ENCODE measurements around the gene PAK5. TPM values are rescaled to one million over a fixed set of nuclear protein-coding genes. Genes with fewer than 3 reads are reported as not detected.

The PAK5 gene
- total RNA-seq, 1 donor from 2014 or later = 55.7 TPM

GRCh38 chr20:9789131-9789530 is 49.7 kb downstream of the PAK5 start:
- no peak for DNase-seq

- no peak for DNase-seq
These were observed 63.7 kb downstream of the PAK5 start for GRCh38 chr20:9775176-9775575.

GRCh38 chr20:9769954-9770353 is 68.9 kb downstream of the PAK5 start:
- DNase-seq = no peak

DNA sequence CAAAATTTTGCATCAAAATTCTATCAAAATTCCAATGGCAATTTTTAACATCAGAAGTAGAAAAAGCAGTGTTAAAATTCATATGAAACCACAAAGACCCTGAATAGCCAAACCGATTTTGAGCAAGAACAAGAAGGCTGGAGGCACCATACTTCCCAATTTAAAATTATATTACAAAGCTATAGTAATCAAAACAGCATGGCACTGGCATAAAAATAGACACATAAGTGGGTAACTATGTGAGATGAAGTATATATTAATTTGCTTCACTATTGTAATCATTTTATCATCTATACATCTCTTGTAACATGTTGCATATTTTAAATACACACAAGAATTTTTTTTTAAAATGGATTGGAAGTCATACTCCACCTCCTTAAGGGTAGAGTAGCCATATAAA is 77.4 kb downstream of the PAK5 start:
- no peak for DNase-seq

DNA sequence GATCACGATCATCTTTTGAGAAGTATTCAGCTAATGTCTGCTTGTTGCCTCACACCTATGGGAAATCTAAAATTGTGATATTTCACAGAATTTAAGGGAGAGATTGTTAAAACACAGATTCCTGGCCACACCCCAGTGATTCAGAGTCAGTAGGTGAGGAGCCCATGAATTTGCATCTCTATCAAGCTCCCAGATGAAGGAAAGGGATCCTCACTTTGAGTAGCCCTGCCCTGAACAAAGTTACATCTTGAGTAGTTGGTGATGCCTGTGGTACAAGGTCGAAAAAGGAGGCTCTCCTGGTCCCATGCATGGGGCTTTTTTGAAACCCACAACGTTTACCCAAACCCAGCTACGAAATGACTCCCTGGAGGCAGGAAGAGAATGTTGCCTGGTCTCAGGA is 79.5 kb downstream of the PAK5 start:
- no peak for DNase-seq

- DNase-seq = no peak
These were observed 80.1 kb downstream of the PAK5 start for GRCh38 chr20:9758752-9759151.

DNA sequence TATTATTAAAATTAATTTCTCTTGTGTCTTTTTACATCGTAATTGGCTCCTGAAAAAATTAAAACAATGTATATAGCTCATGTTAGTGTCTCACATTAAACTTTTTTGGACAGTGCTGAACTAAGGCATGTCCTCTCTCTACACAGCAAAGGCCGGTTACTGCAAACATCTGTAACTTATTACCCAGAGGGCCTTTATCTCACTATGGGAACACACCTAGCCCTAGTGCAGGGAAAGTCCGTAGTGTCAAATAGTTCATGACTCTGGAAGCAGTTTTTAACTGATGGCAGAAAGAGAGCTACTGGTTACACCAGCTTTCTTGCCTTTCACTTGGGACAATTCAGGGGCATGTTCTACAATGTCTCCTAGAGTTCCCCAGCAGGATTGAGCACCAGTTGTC is 82.2 kb downstream of the PAK5 start:
- no peak for DNase-seq

DNA sequence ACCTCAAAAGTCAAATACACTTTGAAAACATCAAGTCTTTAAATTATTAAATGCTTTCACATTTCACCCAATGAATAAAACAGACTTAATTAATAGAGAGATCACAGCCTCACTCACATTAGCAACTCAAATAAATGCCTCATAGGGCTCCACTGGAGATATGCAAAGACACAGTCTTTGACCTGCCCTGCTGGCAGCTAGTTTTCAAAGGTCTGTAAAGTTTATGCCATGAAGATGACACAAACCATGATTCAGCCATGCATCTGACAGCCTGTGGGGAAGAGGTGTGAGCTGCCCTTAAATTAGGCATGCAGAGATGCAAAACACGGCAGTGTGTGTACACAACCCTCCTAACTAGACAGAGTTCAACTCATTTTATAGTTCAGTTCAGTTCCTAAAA is 83.6 kb downstream of the PAK5 start:
- DNase-seq = no peak

DNA sequence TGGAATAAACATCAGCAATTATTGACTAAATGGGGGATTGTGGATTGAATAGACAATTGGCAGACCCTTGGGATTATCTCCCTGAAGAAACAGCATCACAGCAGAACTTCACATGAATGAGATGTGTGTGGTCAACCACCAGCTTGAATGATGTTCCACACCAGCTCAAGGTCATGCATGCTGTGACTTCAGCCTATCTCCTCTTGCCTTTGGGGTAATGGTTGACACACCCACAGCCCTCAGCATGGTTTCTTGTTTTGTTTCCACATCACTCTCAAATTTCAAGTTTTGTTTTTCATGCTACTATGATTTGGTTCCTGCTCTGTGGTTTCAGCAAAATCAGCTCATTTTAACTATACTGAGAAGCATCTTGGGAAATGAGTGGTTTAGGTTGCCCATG is 94.3 kb downstream of the PAK5 start:
- DNase-seq = no peak

DNA sequence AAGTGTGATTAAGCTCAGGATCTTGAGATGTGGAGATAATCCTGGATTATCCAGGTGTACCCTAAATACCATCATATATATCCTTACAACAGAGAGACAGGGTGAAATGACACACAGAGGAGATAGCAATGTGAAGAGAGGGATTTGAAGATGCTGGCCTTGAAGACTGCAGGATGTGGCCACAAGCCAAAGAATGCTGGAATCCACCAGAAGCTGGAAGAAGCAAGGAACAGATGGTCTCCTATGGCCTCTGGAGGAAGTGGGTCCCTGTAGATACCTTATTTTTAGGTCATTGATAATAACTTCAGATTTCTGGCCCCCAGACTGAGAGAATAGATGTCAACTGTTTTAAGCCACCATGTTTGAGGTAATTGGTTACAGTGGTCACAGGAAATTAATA is 95.0 kb downstream of the PAK5 start:
- no peak for DNase-seq

GRCh38 chr20:9742821-9743220 is 96.1 kb downstream of the PAK5 start:
- no peak for DNase-seq

- no peak for DNase-seq
These were observed 96.9 kb downstream of the PAK5 start for GRCh38 chr20:9741996-9742395.

- no peak for DNase-seq
These were observed 98.4 kb downstream of the PAK5 start for GRCh38 chr20:9740486-9740885.

DNA sequence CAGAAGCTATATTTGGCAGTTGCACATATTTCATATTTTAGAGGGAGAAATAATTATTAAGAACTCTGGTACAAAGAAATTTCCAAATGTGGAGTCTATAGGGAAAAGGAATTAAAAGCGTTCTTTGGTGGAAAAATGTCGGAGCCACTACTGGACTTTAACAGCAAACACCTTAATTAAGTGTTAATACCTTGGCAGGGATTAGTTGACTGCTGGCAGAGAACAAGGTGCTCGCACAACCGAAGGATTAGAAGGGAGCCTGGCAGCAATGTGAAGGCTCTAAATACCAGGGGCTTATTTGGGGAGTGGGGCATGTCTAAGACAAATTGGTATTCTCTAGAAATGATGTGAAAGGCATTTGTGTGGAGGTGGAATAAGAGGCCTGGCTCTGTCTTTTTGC is 98.9 kb downstream of the PAK5 start:
- DNase-seq = no peak

GRCh38 chr20:9736373-9736772 is 102.5 kb downstream of the PAK5 start:
- DNase-seq = no peak

- DNase-seq = no peak
These were observed 115.2 kb downstream of the PAK5 start for GRCh38 chr20:9723501-9724202.

GRCh38 chr20:9711872-9712271 is 127.0 kb downstream of the PAK5 start:
- no peak for DNase-seq

DNA sequence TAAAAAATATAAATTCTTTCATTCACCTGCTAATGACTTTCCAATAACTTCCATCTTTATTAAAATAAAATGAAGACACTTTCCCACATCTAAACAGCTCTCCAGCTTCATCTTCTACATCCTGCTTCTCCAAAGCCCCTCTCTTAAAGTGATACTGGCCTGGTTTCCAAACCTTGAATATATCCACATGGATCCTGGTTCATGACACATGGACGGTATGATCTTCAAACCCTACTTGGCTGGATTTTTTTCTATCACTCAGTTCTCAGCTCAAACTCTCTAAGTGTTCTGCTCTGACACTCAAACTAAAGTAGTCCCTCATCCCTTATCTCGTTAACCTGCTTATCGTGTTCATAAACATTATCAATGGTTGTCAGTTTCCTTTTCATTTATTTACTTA is 128.2 kb downstream of the PAK5 start:
- no peak for DNase-seq

DNA sequence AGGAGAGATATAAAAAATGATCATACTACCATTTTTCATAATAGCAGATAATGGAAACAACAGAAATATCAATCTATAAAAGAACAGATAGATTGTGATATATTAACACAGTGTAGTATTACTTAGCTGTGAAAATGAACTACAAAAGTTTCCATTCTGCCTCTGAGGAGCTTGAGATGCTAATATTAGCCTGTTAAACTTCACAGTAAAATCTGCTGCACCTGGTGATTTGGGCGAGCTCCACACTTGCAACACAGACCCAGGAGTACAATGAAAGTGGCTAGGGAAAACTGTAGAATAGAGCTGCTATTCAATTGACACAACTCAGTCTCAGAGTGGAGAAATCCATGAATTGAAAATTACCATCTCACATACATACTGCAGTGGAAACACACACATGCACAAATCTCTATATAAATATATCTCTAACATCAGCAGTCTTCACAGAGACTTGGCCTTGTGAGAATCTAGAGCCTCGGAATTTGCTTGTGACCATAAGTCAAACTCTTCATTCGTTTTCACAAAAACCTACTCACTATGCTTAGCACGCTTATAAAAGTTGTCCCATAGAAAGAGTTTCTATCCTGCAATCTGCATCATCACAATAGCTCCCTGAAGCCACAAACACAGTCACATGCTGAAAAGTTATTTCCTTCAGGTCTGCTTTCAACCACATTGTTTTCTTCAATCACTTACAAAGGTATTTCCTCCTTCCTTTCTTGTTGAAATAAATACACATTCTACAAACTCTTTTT is 133.0 kb downstream of the PAK5 start:
- no peak for DNase-seq

- no peak for DNase-seq
These were observed 139.7 kb downstream of the PAK5 start for GRCh38 chr20:9699181-9699580.

DNA sequence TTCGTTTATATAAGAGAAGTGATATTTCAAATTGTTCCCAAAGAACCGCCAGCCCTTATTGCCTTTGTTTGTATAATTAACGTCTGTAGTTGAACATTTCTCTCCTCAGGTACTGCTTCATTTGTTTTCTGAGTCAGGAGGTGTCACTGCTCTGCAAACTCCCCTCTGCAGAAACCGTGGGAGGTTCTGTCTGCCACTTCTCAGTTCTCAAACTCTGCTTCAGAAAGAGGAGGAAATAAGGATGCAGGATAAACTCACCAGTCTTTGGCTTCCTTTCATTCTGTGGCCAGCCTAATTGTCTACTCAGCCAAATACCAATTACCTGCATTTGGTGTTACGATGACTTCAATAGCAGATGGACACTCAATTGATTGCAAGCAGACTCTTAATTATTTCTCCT is 149.8 kb downstream of the PAK5 start:
- no peak for DNase-seq

- DNase-seq = no peak
These were observed 152.0 kb downstream of the PAK5 start for GRCh38 chr20:9686866-9687265.

DNA sequence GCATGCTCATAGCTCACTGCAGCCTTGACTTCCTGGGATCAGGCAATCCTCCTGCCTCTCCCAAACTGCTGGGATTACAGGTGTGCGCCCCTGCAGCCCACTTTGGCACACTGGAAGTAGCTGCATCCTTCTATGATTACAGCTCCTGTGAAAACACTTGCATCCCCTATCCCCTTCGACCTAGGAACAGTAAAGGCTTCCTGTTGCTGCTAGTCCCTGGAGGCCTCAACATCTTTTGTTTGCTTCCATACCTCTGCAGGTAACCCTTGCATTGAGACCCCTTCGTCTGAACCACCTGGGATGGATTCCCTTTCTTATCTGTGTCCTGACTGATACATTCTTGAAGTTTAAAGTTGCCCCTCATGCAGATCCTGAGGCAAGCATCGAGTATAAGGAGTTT is 152.4 kb downstream of the PAK5 start:
- DNase-seq = no peak

GRCh38 chr20:9686001-9686400 is 152.9 kb downstream of the PAK5 start:
- DNase-seq = no peak

All from occipital lobe (tissue), 2 donors.